HepG2 (cell line): Measurements from ENCODE around the gene JAZF1. TPM values are rescaled to one million over a fixed set of nuclear protein-coding genes. Genes with fewer than 3 reads are reported as not detected.

Source experiments
- CBX1 ChIP-seq: IDR thresholded peaks from one replicate; pipeline ENCODE4 v1.6.1; 2016; ENCODE audit warnings: antibody characterized with exemption, low read depth
- HDAC2 ChIP-seq: sonication (generic); formaldehyde crosslinking; IDR thresholded peaks from 2 replicates; pipeline ENCODE4 v1.4.0; 2020; ENCODE audit warnings: missing genetic modification reagents
- ISL2 ChIP-seq: sonication (generic); formaldehyde crosslinking; IDR thresholded peaks from 2 replicates; pipeline ENCODE4 v1.5.0; 2020; ENCODE audit warnings: missing genetic modification reagents
- PRMT3 ChIP-seq: sonication (generic); formaldehyde crosslinking; IDR thresholded peaks from 2 replicates; pipeline ENCODE4 v1.8.1; 2022; ENCODE audit warnings: low read depth, mild to moderate bottlenecking, moderate library complexity, missing genetic modification reagents, borderline replicate concordance
- ZHX2 ChIP-seq, 2 experiments: sonication (generic) in 1 of 2; formaldehyde crosslinking in 1 of 2; IDR thresholded peaks; 2 replicates each; pipeline versions ENCODE4 v1.6.1 to v1.9.0; 2014 to 2022; ENCODE audit warnings: antibody characterized with exemption in 1 of 2, borderline replicate concordance in 1 of 2, inconsistent platforms in 1 of 2, low read depth in 1 of 2, missing genetic modification reagents in 1 of 2
- ZNF24 ChIP-seq: fragments of 450-650 bp; IDR thresholded peaks from 2 replicates; pipeline ENCODE4 v1.6.1; 2017; ENCODE audit warnings: antibody characterized with exemption, mild to moderate bottlenecking
- ZNF280D ChIP-seq: sonication (generic); formaldehyde crosslinking; IDR thresholded peaks from 2 replicates; pipeline ENCODE4 v1.5.1; 2020; ENCODE audit warnings: mild to moderate bottlenecking, missing genetic modification reagents
- ZNF616 ChIP-seq: sonication (generic); formaldehyde crosslinking; IDR thresholded peaks from 2 replicates; pipeline ENCODE4 v1.5.0; 2020; ENCODE audit warnings: low read depth, mild to moderate bottlenecking, missing genetic modification reagents
- ZNF678 ChIP-seq: sonication (generic); formaldehyde crosslinking; IDR thresholded peaks from 2 replicates; pipeline ENCODE4 v1.4.0; 2020; ENCODE audit warnings: mild to moderate bottlenecking, missing genetic modification reagents
- ZSCAN9 ChIP-seq: IDR thresholded peaks from 2 replicates; pipeline ENCODE4 v1.6.1; 2016; ENCODE audit warnings: borderline replicate concordance
- polyA plus RNA-seq, 8 experiments: library from polyadenylated mRNA; depleted of rRNA in 3 of 8; stranded (reverse) in 7 of 8; unstranded in 1 of 8; fragments of >200 nt; fragmentation: Illumina TruSeq in 4 of 8; extraction: Trizol in 4 of 8; gene quantifications; 2 replicates each; pipeline versions ENCODE4 v1.2.1 to v1.2.3, GENCODE V29; 2011 to 2016; ENCODE audit warnings: low read depth in 4 of 8, missing spikeins in 1 of 8, mixed read lengths in 1 of 8; ENCODE audit not compliant: insufficient read depth in 1 of 8
- total RNA-seq, 5 experiments: library from RNA; depleted of rRNA; stranded (reverse); fragments of >200 nt; fragmentation: Illumina TruSeq; extraction: Trizol; gene quantifications; 2 replicates each; pipeline ENCODE4 v1.2.3, GENCODE V29; 2016; ENCODE audit warnings: low read depth in 1 of 5
- TF ChIP-seq, protein P1 (sequence below): sonication (generic); formaldehyde crosslinking; IDR thresholded peaks from 2 replicates; pipeline ENCODE4 v1.4.0; 2020; ENCODE audit warnings: missing genetic modification reagents, borderline replicate concordance

JAZF1 gene
- total and polyA plus RNA-seq, 2 of the 13 experiments (the other 11 are each of a cell fraction or from before 2014, with no cell fraction given), result not detected

- TF ChIP-seq, protein P1, sequence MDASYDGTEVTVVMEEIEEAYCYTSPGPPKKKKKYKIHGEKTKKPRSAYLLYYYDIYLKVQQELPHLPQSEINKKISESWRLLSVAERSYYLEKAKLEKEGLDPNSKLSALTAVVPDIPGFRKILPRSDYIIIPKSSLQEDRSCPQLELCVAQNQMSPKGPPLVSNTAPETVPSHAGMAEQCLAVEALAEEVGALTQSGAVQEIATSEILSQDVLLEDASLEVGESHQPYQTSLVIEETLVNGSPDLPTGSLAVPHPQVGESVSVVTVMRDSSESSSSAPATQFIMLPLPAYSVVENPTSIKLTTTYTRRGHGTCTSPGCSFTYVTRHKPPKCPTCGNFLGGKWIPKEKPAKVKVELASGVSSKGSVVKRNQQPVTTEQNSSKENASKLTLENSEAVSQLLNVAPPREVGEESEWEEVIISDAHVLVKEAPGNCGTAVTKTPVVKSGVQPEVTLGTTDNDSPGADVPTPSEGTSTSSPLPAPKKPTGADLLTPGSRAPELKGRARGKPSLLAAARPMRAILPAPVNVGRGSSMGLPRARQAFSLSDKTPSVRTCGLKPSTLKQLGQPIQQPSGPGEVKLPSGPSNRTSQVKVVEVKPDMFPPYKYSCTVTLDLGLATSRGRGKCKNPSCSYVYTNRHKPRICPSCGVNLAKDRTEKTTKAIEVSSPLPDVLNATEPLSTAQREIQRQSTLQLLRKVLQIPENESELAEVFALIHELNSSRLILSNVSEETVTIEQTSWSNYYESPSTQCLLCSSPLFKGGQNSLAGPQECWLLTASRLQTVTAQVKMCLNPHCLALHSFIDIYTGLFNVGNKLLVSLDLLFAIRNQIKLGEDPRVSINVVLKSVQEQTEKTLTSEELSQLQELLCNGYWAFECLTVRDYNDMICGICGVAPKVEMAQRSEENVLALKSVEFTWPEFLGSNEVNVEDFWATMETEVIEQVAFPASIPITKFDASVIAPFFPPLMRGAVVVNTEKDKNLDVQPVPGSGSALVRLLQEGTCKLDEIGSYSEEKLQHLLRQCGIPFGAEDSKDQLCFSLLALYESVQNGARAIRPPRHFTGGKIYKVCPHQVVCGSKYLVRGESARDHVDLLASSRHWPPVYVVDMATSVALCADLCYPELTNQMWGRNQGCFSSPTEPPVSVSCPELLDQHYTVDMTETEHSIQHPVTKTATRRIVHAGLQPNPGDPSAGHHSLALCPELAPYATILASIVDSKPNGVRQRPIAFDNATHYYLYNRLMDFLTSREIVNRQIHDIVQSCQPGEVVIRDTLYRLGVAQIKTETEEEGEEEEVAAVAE (CRISPR knock-in tag), result no peak
- no peak for TF ChIP-seq ZHX2 (IDR thresholded peaks at IDR 0.05; ENCODE audit: low read depth)
- no peak for TF ChIP-seq ZHX2 (CRISPR knock-in tag; IDR thresholded peaks at IDR 0.05; ENCODE audit: borderline replicate concordance)
- no peak for TF ChIP-seq ISL2 (CRISPR knock-in tag)
- no peak for TF ChIP-seq ZNF280D
- no peak for TF ChIP-seq ZNF678 (CRISPR knock-in tag)
- TF ChIP-seq PRMT3 (CRISPR knock-in tag), result no peak
- no peak for TF ChIP-seq CBX1
- no peak for TF ChIP-seq ZSCAN9
- TF ChIP-seq ZNF24, result no peak
- no peak for TF ChIP-seq ZNF616 (CRISPR knock-in tag)
- TF ChIP-seq HDAC2 (CRISPR knock-in tag), result no peak
Observed at GRCh38 chr7:27895551-27895950, 285.0 kb downstream of the JAZF1 start (continued).
